CD4-positive, alpha-beta T cell treated with Interleukin-2 at 100 ng/mL for 4 hours (primary cell): Measurements from ENCODE around the gene TRIB2.
A peak's percentile ranks its signal among the peaks of the same experiment; 100 is the strongest.

Experiments used
- DNase-seq: peaks from one replicate; pipeline ENCODE4 v3.0.0-alpha.2; 2020; ENCODE audit warnings: low spot score

The TRIB2 gene

DNA sequence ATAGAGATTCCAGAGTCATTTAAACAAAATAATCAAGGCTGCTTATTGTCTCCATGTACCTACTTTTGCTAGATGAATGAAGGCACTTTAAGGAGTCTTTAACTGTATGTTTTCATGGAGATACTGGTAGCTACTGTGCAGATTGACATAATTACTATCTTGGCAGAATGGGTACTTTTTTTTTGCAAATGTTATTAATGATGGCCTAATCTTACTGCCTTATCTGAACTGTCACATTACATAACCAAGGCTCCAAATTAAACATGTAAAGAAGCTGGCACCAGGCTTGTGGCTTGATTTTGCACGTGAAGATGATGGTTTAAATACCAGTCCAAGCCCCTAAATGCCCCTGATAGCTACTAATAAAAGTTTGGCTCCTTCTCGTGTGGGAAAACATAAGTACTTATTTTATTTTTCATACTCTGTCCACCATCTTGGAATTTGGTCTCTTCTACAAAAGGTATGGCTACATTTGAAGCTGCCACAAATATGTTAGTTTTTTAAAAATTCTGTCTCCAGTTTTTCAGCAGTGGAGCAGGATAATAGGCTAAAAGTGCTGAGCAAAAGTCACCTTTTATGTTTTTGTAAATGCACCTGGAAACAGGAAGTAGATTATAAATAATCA lies 4.1 kb downstream of the TRIB2 start:
- DNase-seq: no peak

DNA sequence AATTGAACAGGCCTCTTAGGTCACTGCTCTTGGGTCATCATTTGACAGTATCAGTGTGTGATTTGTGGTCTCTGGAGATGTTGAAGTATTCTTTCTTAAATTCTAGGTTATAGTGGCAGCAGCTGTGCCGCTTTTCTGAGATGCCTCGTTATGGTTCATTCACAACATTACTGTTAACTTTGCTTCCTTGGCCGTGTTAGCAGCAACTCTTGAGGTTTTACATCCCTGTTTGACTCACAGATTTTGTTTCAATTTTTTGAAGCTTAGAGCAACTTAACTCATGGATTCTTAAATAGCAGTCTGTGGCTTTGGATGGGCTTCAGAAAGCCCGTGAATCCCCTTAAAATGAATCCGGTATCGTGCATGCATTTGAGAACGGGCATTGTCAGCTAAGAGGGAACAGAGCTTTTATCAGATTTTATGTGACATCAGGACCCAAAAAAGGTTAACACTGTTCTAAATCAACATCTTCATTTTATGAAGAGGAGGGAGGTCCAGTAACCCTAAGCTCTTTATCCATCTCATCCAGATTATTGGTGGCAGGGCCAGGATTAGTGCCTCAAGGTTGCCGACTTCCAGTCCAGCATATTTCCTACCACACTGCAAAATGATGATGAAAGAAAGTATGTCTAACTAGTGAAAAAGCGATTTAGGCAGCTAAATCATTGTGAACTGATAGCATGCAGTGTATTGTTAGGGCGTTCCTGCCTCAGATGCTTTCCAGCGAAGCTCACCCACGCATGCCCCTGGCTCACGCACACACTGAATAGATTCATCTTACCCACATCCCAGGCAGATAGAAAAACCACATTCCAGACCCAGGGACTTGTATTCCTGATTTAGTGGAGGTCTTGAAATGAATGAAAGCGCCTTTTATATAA lies 5.1 kb downstream of the TRIB2 start:
- DNase-seq: no peak

DNA sequence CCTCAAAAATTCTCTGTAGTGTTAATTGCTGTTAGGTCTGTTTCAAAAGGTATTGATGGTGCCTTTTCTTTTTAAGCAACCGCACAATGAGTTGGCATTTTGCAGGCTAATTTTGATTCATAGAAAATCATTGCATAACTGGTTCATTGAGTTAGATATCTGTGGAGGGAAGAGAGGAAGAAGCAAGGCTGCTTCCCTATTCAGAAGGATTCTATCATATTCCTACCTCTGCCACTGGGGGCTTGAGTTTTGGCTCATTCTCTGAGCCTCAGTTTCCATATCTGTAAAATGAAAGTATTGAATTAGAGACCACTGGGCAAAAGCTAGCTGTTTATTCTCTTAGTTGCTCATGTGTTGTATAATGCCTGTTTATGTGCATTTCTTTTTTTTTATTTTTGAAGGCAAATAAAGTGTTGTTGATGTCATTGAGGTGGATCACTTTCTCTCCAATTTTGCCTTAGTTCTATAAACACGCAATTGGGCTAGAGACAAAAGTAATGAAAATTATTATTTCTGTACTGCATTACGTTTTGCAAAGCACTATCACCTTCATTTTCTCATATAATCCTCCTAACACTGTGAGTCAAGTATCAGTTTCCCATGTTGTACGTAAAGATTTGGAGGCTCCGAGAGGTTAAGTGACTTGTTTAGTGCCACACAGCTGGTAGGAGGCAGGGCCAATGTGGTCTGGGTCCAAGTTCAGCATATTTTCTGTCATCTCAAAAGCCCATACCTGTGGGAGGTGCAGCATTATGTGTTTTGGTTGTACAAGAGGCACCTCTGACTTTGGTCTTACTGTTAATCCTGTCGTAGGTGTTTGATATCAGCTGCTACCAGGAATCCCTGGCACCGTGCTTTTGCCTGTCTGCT lies 5.9 kb downstream of the TRIB2 start:
- no peak for DNase-seq

DNA sequence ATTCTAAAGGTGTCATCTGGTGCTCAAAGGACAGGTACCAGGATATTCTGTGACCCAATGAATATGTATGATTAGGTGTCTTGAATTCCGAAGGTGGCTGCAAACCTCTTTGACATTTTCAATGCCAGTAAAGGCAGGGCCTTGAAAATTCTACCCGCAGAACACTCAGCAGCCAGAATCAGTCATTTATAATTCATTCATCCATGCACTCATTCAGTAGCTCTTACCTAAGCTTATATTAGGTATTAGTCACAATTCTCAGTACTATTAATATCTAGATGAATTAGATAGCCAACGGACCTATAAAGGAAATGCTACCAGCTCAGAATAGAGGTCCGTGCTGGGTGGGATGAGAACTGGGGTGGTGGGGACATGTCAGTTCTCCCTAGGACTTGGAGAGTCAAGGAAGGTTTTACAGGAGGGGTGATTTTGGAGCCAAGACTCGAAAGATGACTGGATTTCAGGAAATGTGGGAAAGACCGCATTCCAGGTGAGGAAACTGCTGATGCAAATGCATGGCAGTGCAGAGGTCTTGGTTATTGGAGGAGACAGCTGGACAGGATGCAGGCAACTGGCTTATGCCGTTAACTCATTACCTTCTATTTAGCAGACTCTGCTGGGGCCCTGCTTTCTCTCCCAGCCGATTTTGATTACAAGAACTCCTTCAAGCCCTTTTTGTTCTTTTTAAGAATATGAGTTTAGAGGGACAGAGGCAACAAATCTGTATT lies 7.2 kb downstream of the TRIB2 start:
- DNase-seq: no peak

DNA sequence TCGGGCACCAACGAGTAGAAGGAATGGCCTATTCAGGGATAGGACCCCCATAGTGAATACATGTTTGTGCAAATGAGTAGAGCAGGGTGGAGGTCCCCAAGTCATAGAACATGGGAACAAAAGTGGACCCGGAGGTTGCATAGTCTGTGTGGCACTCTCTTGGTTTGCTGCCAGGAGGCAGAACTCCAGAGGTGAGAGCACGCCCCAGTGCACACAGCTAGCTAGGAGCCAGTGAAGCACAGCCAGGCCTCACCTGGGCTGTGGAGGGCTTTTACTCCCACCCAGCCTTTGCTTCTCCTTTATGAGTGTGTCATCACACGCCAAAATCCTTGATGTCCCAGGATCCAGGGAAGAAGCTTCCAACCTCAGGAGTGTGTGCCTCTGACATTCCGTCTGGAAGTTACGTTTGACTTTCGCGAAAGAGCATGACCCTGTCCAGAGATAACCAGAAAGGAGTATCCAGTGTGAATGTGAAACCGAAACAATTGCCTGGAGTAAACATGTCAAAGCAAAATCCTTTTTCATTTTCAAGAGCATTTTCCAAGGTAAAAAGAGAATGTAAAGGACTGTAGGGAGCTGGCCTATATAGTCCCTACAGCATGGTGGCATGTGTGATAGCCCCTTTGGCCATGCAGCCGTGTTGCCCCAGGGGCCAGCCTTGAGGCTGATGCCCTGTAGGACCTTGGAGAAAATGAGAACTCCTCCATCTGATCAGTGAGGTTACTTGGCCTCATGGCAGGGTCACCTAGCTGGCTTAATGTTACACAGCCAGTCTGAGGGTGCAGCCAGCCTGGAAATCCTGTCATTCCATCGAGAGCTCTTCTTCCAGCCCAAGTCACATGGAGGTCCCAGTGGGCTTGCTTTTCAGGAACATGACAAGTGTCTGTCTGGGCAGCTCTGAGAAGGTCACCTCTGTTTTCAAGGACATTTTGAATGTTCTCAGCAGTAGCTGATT lies 8.8 kb downstream of the TRIB2 start:
- DNase-seq: no peak

DNA sequence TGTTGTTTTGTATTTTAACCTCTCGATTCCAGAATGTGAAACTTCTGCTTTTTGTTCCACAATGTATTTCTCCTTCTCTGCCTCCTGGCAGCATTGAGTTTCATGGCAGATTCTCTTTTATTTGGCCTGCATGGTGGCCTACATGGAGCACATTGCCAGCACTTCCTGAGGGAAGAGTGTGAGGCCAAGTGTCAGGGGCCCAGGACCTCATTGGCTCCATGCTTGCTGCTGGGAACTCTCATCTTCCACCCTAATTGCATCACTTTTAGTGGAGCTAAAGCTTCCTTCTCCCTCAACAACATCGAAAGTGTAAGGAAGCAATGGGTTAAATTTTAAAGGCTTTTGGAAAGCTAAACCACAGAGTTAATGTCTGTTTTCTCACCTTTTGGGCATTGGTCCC lies 9.5 kb downstream of the TRIB2 start:
- DNase-seq: no peak

DNA sequence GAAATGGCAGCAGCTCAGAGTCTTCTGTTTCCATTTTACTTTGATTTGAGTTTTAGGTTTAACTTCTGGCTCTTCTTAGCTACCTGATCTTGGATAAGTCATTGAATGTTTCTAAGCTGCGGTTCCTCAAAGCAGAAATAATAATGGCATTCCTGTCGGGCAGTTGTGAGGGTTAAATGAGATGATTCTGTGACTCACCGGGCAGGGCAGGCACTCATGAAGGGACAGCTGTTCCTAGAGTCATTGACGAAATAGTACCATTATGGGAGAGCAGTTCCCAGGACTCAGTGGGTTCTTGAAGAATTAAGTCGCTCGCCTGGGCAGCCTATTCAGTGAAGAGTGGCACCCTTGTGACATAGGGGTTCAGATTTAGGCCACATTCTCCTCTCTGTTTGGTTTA lies 10.3 kb downstream of the TRIB2 start:
- no peak for DNase-seq

DNA sequence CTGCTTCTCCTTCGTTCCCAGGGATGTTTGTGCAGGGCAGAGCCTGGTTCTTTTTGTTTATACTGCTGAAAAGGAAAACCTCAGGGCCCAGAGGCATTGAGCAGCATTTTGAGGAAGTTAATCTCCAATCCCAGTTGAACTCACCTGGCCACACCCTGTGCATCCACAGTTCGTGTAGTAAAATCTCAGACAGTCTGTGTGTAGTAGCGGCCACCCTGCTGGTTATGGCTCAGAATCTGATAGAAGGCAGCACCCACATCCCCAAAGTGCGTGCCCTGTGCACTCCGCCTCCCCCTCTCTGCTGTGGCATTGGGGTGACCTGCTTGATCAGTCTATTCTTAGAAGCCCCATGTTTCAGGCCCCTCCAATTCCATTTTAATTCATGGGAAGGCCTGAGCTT lies 10.9 kb downstream of the TRIB2 start:
- DNase-seq: no peak

DNA sequence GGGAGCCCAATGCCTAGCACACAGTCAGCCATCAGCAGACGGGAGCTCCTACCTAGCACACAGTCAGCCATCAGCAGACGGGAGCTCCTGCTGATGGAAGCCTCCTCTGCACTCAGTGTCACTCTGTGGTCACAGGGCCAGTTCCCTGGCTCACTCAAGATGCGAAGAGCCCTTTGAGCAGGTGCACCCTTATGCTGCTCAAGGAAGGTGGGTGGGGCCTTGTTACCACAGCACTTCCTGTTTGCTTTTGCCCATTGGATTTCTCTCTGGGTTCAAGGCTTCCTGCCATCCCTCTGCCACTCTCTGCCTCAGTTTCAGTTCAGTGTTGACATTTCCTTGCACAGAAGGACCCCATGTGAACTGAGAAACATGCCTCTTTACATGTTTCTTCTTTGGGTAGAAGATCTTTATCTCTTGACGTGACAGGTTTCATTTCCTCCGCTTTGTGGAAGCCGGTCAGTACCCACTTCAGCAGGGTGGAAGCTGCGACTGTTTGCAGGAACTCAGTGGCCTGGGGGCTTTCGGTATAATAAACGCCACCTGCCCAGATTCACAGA lies 11.6 kb downstream of the TRIB2 start:
- DNase-seq: peak; percentile 59

DNA sequence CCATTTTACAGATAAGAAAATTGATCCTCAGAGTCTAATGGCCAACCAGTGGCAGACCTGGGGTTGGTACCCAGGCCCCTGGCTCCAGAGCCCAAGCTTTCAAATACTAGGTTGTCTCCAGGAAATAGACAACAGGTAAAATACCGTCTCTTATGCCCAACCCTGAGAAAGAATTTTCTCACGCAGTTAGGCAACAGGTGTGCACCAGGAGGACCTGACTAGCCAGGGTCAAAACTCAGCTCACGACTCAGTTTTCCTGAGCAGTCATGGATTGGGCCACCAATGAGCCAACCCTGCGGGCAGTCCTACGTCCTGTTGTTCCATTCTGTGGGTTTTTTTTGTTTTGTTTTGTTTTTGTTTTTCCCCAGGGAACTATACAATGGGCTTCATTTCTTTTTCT lies 13.5 kb downstream of the TRIB2 start:
- DNase-seq: no peak

DNA sequence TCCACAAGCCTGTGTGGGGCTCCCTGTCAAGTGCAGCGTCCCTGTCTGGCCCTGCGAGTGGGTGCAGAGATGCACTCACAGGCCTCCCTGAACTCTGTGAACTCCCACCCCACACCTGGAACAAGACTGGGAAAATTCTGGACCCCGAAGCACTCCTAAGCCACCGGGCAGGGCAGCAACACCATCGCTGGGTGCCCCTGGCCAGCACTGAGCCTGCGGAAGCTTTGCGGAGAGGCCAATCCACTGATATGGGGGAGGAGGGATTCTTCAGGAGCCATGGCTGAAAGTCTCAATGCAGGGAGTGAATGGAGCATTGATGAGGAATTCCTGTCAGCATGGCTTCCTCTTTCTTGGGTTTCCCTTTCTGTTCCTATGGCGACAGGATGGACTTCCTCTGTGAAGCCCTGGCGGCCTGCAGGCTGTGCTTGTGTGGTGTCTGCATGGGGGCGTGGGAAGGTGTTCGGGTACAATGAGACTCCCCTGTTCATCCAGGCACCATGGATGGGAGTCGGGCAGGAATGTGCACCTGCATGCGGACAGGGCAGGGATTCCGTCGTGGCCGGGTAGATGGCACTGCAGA lies 15.1 kb downstream of the TRIB2 start:
- DNase-seq: no peak

DNA sequence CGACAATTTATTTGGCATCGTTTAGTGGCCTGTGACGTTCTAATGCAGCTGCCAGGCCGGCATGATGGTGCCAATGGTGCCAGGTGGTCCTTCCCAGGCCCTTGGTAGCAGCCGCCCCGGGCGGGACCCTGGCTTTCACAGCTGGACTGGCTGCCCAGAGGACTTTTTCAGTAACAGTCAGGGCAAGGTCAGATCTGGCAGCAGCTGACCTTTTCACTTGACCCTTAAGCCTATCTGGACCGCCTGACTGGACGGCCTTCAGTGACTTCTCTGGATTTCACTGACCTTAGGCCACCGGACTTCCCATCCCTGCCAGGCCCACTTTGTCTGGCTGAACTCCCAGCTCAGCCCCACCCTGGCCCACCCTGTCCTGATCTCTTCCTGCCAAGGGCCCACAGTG lies 15.9 kb downstream of the TRIB2 start:
- no peak for DNase-seq

DNA sequence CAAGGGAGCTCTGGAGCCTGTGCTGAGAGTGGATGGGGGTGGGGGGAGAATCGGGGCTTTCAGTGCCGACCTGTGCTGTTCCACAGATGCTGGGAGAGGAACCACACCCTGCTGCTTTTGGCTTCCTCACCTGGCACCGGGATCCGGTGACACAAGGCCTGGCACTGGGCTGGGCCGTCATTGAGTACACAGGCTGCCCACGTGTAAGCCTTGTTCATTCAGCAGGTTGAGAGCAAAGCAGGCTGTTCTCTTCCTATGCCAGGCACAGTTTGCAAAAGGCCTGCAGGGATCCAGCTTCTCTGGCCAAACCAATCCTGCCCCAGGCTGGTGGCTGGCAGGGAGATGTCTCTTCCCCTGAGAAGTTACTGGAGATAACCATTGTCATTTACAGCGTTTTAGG lies 17.1 kb downstream of the TRIB2 start:
- no peak for DNase-seq

DNA sequence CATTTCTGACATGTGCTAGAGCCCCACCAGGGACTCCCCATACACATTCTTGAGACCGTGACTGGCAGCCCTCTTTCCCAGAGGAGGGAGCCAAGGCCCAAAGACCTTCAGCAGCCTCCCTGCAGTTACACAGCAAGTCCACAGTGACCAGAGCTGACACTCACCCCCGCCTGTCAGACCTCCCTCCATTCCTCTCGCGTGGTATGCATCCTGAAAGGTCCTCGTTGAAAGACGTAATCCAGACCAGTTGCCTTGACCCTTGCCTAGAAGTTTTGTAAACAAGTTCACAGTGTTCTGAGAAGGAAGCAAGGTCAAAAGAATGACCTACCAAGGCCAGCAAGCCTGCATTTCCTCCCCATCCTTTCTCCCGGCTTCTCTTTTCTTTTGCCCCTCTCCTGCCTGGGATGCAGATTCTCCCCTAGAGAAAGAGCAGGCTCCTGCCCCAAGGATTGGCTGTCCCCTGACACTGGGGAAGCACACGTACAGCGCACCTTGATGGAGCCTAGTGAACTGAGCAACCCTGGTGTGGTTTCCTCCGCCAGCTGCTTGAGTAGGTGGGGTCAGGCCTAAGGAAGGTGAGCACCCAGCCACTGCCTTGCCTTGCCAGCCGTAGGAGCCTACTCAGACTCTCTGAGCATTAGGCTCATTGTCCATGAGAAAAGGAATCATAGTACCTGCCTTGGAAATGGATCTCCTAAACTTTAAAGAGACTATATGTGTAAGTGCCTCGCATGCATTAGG lies 18.3 kb downstream of the TRIB2 start:
- no peak for DNase-seq

DNA sequence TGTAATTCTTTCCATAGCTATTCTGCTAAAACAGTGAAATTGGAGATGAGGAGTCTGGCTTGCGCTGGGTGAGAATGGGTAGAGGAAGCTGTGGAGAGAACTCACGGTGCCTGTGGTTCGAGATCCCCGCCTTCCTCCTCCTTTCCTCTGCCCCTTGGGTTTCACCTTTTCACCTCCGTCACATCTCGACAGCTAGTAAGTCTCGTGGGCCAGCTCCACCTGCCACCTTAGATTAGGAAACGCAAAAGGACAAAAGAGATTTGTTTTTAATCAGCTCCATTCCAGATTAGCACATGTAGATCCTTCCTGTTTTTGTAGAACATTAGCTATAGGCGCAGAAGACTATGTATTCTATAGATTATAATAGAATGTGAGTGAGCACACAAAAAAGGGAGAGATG lies 20.6 kb downstream of the TRIB2 start:
- no peak for DNase-seq

DNA sequence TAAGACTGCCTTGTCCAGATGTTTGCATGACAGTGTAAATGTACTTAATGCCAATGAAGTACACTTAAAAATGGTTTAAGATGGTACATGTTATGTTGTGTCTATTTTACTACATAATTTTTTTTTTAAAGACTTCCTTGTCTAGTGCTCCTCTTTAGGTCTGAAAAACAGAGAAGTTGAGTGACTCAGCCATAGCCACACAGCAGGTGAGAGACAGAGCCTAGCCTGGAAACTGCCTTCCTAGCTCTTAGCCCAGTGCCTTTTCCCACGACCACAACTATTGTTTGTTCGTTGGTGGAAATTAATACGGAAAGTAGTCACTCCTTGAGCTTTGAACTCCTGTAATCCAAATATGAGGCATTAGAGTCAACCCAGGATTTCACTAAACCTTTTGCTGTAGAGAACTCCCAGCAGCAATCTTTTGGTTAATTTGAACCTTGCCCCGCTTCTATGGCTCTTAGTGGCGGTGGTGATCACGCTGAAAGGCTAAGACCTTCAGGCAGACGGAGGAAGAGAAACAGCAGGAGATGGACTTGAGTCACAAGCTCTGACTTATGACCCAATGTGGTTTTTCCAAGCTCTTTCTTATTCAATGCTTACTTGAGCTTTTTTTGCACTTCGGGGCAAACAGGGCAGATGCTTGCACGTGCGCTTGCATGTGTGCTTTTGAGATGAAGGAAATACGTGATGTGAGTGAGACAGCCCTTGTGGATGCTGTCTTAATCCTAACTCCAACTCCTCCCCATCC lies 21.2 kb downstream of the TRIB2 start:
- DNase-seq: no peak

DNA sequence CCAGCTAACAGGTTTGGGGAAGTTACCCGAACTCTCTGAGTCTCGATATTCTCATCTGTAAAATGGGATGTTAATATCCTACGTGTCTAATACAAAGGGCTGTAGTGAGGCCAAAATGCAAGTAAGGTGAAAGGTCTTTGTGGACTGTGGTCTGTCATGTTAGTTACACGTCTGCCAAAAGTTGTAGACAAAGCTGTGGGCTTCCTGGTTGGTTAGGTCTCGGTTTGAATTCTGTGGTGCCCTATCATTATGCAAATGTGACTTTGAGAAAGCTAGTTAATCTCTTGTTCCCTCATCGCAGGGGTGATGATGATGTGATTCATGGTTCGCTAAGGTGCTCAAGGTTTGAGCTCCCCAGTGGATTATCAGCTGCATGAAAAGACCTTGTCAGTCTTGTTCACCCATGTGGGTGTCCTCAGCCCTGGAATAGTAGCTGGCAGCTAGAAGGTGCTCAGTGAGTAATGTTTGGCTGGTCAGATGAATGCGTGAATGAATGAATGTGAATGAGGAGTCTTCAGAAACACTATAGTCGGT lies 23.1 kb downstream of the TRIB2 start:
- DNase-seq: no peak

DNA sequence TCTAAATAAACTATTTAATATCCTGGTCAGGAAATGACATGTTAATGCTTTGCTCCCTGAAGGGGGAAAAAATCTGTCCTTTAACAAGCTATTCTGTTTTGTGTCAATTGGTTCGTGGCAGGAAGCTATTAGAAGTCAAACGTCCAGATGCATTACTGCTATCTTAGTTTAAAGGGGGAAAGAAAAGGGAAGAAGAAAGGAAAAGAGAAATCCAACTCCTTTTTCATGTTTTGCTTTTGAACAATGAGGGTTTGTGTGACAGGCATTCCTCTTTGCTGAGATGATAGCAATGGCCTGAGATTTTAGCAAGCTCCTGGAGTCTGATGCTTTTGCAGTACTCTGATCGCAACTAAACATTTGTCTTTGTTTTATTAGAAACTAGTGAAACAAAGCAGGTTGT lies 24.6 kb downstream of the TRIB2 start:
- no peak for DNase-seq

DNA sequence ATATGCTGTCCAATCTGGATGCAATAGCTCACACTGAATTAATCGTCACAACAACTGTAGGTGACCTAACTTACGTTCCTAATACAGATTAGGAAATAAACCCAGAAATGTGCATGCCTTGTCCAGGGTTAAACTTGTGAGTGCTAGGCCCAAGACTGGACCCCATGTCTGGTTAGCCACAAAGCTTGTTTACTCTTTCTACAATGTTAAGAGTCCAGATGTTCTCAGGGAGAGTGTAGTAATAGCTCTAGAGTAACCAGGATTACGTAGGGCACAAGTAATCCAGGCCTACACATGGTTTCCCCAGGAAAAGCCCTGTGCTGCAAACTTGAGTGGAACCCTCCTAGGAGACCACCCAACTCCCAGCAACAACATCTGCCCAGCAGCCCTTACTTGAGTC lies 26.2 kb downstream of the TRIB2 start:
- DNase-seq: no peak
